Thyroid gland (tissue), 4 donors: ENCODE data around the gene MAFG. TPM values are rescaled to one million over a fixed set of nuclear protein-coding genes. Genes with fewer than 3 reads are reported as not detected.

Experiments used
- DNase-seq, 2 donors: peaks; one replicate each; pipeline ENCODE4 v3.0.0-alpha.2; 2019
- H3K27ac ChIP-seq, 3 donors: fragments of 200-600 bp; sonication (generic); 1 replicate in 2 of 3; 2 replicates in 1 of 3; pipeline ENCODE4 v1.5.1; 2016 to 2019; ENCODE audit warnings: mild to moderate bottlenecking in 1 of 3, moderate library complexity in 1 of 3
- H3K27me3 ChIP-seq: fragments of 200-600 bp; sonication (generic); one replicate; pipeline ENCODE4 v1.5.1; 2019
- H3K36me3 ChIP-seq, 2 donors: fragments of 200-600 bp; sonication (generic); one replicate each; pipeline ENCODE4 v1.5.1; 2016 to 2019
- H3K4me1 ChIP-seq, 2 donors: fragments of 200-600 bp; sonication (generic); one replicate each; pipeline ENCODE4 v1.5.1; 2017 to 2019
- H3K4me3 ChIP-seq, 3 donors: fragments of 200-600 bp; sonication (generic); replicated peaks in 1 of 3; 1 replicate in 2 of 3; 2 replicates in 1 of 3; pipeline ENCODE4 v1.5.1; 2016; ENCODE audit warnings: mild to moderate bottlenecking in 1 of 3
- H3K9me3 ChIP-seq: fragments of 200-600 bp; sonication (generic); one replicate; pipeline ENCODE4 v1.5.1; 2017
- POLR2A ChIP-seq, 2 donors: fragments of 450-650 bp; IDR thresholded peaks; one replicate each; pipeline ENCODE4 v1.6.1; 2017; ENCODE audit warnings: antibody characterized with exemption in 2 of 2, mild to moderate bottlenecking in 2 of 2, moderate library complexity in 1 of 2
- WGBS, 2 donors: methylation state at CpG; one replicate each; pipeline ENCODE4 v1.1.5; 2017; 5-methylcytosine and 5-hydroxymethylcytosine counted together
- intact Hi-C: fragments of 100-400 bp; cut with DNase I; formaldehyde crosslinking; loops from one replicate; pipeline ENCODE4 v1.15.1; 2023
- total RNA-seq, 4 donors: library from RNA; depleted of rRNA; stranded (reverse); fragments of >200 nt; gene quantifications; one replicate each; pipeline ENCODE4 v1.2.3, GENCODE V29; 2016
- TF ChIP-seq, protein P1 (sequence below), 6 experiments: fragments of 200-600 bp in 3 of 6; fragments of 450-650 bp in 3 of 6; sonication (generic) in 3 of 6; IDR thresholded peaks; one replicate each; pipeline ENCODE4 v1.5.1; 2016 to 2019; ENCODE audit warnings: antibody characterized with exemption in 6 of 6, mild to moderate bottlenecking in 2 of 6, inconsistent platforms in 1 of 6, moderate library complexity in 1 of 6

The MAFG gene
- total RNA-seq, 4 donors from 2014 or later = 28.2 to 51.8 (median 36.4) TPM

- Histone ChIP-seq H3K27me3 (no peaks in the 10 kb centered on the region), H3K27ac (no peak overlapping the region), H3K4me3 (no peak overlapping the region), H3K4me1 (peaks cover 4 to 18% of the 10 kb centered on the region in 2 donors), H3K36me3 (no peaks in the 10 kb centered on the region), H3K9me3 (no peaks in the 10 kb centered on the region)
- no peak for DNase-seq
- TF ChIP-seq, protein P1, sequence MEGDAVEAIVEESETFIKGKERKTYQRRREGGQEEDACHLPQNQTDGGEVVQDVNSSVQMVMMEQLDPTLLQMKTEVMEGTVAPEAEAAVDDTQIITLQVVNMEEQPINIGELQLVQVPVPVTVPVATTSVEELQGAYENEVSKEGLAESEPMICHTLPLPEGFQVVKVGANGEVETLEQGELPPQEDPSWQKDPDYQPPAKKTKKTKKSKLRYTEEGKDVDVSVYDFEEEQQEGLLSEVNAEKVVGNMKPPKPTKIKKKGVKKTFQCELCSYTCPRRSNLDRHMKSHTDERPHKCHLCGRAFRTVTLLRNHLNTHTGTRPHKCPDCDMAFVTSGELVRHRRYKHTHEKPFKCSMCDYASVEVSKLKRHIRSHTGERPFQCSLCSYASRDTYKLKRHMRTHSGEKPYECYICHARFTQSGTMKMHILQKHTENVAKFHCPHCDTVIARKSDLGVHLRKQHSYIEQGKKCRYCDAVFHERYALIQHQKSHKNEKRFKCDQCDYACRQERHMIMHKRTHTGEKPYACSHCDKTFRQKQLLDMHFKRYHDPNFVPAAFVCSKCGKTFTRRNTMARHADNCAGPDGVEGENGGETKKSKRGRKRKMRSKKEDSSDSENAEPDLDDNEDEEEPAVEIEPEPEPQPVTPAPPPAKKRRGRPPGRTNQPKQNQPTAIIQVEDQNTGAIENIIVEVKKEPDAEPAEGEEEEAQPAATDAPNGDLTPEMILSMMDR (IDR thresholded peaks at IDR 0.05) = no peak
- no peak for TF ChIP-seq POLR2A (IDR thresholded peaks at IDR 0.05)
- intact Hi-C loops = no loop called here
- WGBS, 2 donors = 93 to 94% methylated on average over 9 to 13 of the region's 14 CpGs
Measured at GRCh38 chr17:81933178-81933699, 5.7 kb upstream of the MAFG start.

- TF ChIP-seq POLR2A (IDR thresholded peaks at IDR 0.05) = no peak
- TF ChIP-seq, protein P1 (IDR thresholded peaks at IDR 0.05) = no peak
- Histone ChIP-seq H3K27me3 (no peaks in the 10 kb centered on the region), H3K4me3 (no peak overlapping the region), H3K27ac (no peak overlapping the region), H3K4me1 (peaks cover 9 to 20% of the 10 kb centered on the region in 2 donors), H3K36me3 (no peaks in the 10 kb centered on the region), H3K9me3 (no peaks in the 10 kb centered on the region)
- WGBS, 2 donors = 89 to 92% methylated on average over 8 of the region's 9 CpGs
- no peak for DNase-seq
- intact Hi-C loops = no loop called here
Measured at GRCh38 chr17:81932333-81932983, 4.9 kb upstream of the MAFG start.

- H3K4me1 ChIP-seq = peaks cover 9 to 14% of the 10 kb centered on the region in 2 donors
- intact Hi-C loops = no loop called here
- H3K36me3 ChIP-seq = no peaks in the 10 kb centered on the region
- no peak overlapping the region for H3K27ac ChIP-seq
- no peaks in the 10 kb centered on the region for H3K27me3 ChIP-seq
- no peak overlapping the region for H3K4me3 ChIP-seq
- H3K9me3 ChIP-seq = no peaks in the 10 kb centered on the region
- TF ChIP-seq, protein P1 (IDR thresholded peaks at IDR 0.05) = no peak
- TF ChIP-seq POLR2A (IDR thresholded peaks at IDR 0.05) = no peak
- WGBS, 2 donors = 51 to 66% methylated on average over 10 to 12 of the region's 15 CpGs
- no peak for DNase-seq
Measured at GRCh38 chr17:81931557-81932332, 4.2 kb upstream of the MAFG start.

GRCh38 chr17:81931189-81931556 lies 3.6 kb upstream of the MAFG start:
- TF ChIP-seq, protein P1 (IDR thresholded peaks at IDR 0.05) = no peak
- no peak for TF ChIP-seq POLR2A (IDR thresholded peaks at IDR 0.05)
- intact Hi-C loops = no loop called here
- no peaks in the 10 kb centered on the region for H3K36me3 ChIP-seq
- H3K4me1 ChIP-seq = peaks cover 9 to 12% of the 10 kb centered on the region in 2 donors
- no peak for DNase-seq
- no peak overlapping the region for H3K27ac ChIP-seq
- 64 to 78% methylated on average over 7 to 12 of the region's 13 CpGs for whole genome bisulfite sequencing, 2 donors
- H3K4me3 ChIP-seq = no peak overlapping the region
- H3K27me3 ChIP-seq = no peaks in the 10 kb centered on the region
- no peaks in the 10 kb centered on the region for H3K9me3 ChIP-seq
